Neutrophil (primary cell): ENCODE results near the gene ECI1.
"Not testable (repeated sequence)": the region's sequence is repeated elsewhere in the genome, so short reads cannot be mapped to it uniquely, and the experiment has no call there.

Experiments used
- H3K27ac ChIP-seq: fragments of 200-600 bp; sonication (generic); 2 replicates; pipeline ENCODE4 v1.5.1; 2016; ENCODE audit warnings: mild to moderate bottlenecking, moderate library complexity
- H3K27me3 ChIP-seq: fragments of 200-600 bp; sonication (generic); 2 replicates; pipeline ENCODE4 v1.6.0; 2016; ENCODE audit warnings: mild to moderate bottlenecking
- H3K36me3 ChIP-seq: fragments of 200-600 bp; sonication (generic); 2 replicates; pipeline ENCODE4 v1.5.1; 2017
- H3K4me1 ChIP-seq, 2 experiments: fragments of 200-600 bp in 1 of 2; sonication (generic) in 1 of 2; 1 replicate in 1 of 2; 2 replicates in 1 of 2; pipeline versions ENCODE4 v1.5.1 to v1.6.1; 2013 to 2016; ENCODE audit warnings: low read depth in 1 of 2, low read length in 1 of 2, mild to moderate bottlenecking in 1 of 2, moderate library complexity in 1 of 2; ENCODE audit not compliant: control insufficient read depth in 1 of 2, insufficient read depth in 1 of 2
- H3K4me3 ChIP-seq, 2 experiments: fragments of 200-600 bp in 1 of 2; sonication (generic) in 1 of 2; 1 replicate in 1 of 2; 2 replicates in 1 of 2; pipeline ENCODE4 v1.5.1; 2013 to 2016; ENCODE audit warnings: low read depth in 1 of 2, low read length in 1 of 2, mild to moderate bottlenecking in 1 of 2, moderate library complexity in 1 of 2
- H3K9me3 ChIP-seq: fragments of 200-600 bp; sonication (generic); 2 replicates; pipeline ENCODE4 v1.5.1; 2016
- CTCF ChIP-seq: fragments of 200-600 bp; sonication (generic); IDR thresholded peaks from 2 replicates; pipeline ENCODE4 v1.5.1; 2016; ENCODE audit warnings: antibody characterized with exemption

Gene ECI1

GRCh38 chr16:2273484-2273883 is 22.1 kb upstream of the ECI1 start:
- Histone ChIP-seq H3K27me3 (no peaks in the 10 kb centered on the region), H3K9me3 (no peaks in the 10 kb centered on the region), H3K27ac (no peak overlapping the region), H3K4me1 (peaks cover 10 to 12% of the 10 kb centered on the region in 2 experiments), H3K36me3 (no peaks in the 10 kb centered on the region), H3K4me3 (no peak overlapping the region)
- TF ChIP-seq CTCF, result no peak

GRCh38 chr16:2271848-2272461 is 20.6 kb upstream of the ECI1 start:
- no peak for TF ChIP-seq CTCF
- H3K4me3 ChIP-seq, result no peak overlapping the region

GRCh38 chr16:2270588-2271470 is 19.4 kb upstream of the ECI1 start:
- TF ChIP-seq CTCF, result no peak
- Histone ChIP-seq H3K27ac (no peak overlapping the region), H3K4me3 (no peak overlapping the region), H3K27me3 (no peaks in the 10 kb centered on the region), H3K36me3 (no peaks in the 10 kb centered on the region), H3K4me1 (peaks cover 19 to 23% of the 10 kb centered on the region in 2 experiments), H3K9me3 (no peaks in the 10 kb centered on the region)

More at GRCh38 chr16:2271848-2272461, 20.6 kb upstream of the ECI1 start:
- Histone ChIP-seq H3K27ac (no peak overlapping the region), H3K4me1 (peaks cover 14 to 18% of the 10 kb centered on the region in 2 experiments), H3K36me3 (no peaks in the 10 kb centered on the region), H3K27me3 (no peaks in the 10 kb centered on the region), H3K9me3 (no peaks in the 10 kb centered on the region)

- Histone ChIP-seq H3K9me3 (no peaks in the 10 kb centered on the region), H3K36me3 (no peaks in the 10 kb centered on the region), H3K27ac (no peak overlapping the region), H3K27me3 (no peaks in the 10 kb centered on the region), H3K4me3 (no peak overlapping the region), H3K4me1 (peaks cover 19 to 23% of the 10 kb centered on the region in 2 experiments)
- no peak for TF ChIP-seq CTCF
Measured at GRCh38 chr16:2270070-2270462, 18.7 kb upstream of the ECI1 start.

- H3K36me3 ChIP-seq, result peaks cover 11% of the 10 kb centered on the region
- peak within 1 kb of the TSS; percentile 91 to 99 for H3K4me3 ChIP-seq
- TF ChIP-seq CTCF, result no peak
- peaks cover 19 to 23% of the 10 kb centered on the region in 2 experiments for H3K4me1 ChIP-seq
- H3K27ac ChIP-seq, result peak within 1 kb of the TSS; percentile 96
- H3K9me3 ChIP-seq, result no peaks in the 10 kb centered on the region
- H3K27me3 ChIP-seq, result no peaks in the 10 kb centered on the region
Measured at GRCh38 chr16:2267913-2268666, 16.7 kb upstream of the ECI1 start, which contains the start of gene RNPS1. RNPS1 (minus strand) TSS chr16:2268126; CDS start chr16:2264643, 3,483 bp downstream.

- H3K9me3 ChIP-seq, H3K27me3 ChIP-seq: not testable (repeated sequence)
- Histone ChIP-seq H3K27ac (peak overlapping the region; percentile 96), H3K36me3 (peaks cover 16% of the 10 kb centered on the region), H3K4me3 (peak overlapping the region; percentile 91 to 99), H3K4me1 (peaks cover 19 to 23% of the 10 kb centered on the region in 2 experiments)
Measured at GRCh38 chr16:2267505-2267912, 16.1 kb upstream of the ECI1 start.

GRCh38 chr16:2266887-2267286 is 15.5 kb upstream of the ECI1 start:
- H3K36me3 ChIP-seq, result peaks cover 23% of the 10 kb centered on the region
- not testable (repeated sequence) for H3K27me3 ChIP-seq, H3K9me3 ChIP-seq
- peak overlapping the region; percentile 91 to 99 for H3K4me3 ChIP-seq
- H3K27ac ChIP-seq, result peak overlapping the region; percentile 96
- peaks cover 19 to 23% of the 10 kb centered on the region in 2 experiments for H3K4me1 ChIP-seq

GRCh38 chr16:2263026-2263425 is 11.6 kb upstream of the ECI1 start:
- Histone ChIP-seq H3K36me3 (peaks cover 55% of the 10 kb centered on the region), H3K4me1 (peaks cover 9 to 11% of the 10 kb centered on the region in 2 experiments)
- not testable (repeated sequence) for H3K27ac ChIP-seq, H3K27me3 ChIP-seq, H3K4me3 ChIP-seq, H3K9me3 ChIP-seq
